PC-3 (cell line): ENCODE measurements around the gene HABP4. TPM values are rescaled to one million over a fixed set of nuclear protein-coding genes. Genes with fewer than 3 reads are reported as not detected.

ENCODE experiments used
- ATAC-seq: fragments of 200-7000 bp; cut with Tn5 transposase; 2 replicates; pipeline ENCODE4 v1.9.1; 2020; ENCODE audit warnings: mild to moderate bottlenecking, moderate library complexity
- BruUV-seq: library from RNA; stranded (reverse); fragments of 400-500 nt; replicated peaks from 2 replicates; lab custom pipeline; 2021; lab: Mats Ljungman, UMichigan
- CTCF ChIA-PET: fragments of 300-600 bp; sonication (Branson Sonifier 250); formaldehyde crosslinking; loops from one replicate; lab custom pipeline; 2022; ENCODE audit warnings: antibody characterized with exemption; lab: Charles Lee
- POLR2A ChIA-PET: fragments of 300-600 bp; sonication (Branson Sonifier 250); formaldehyde crosslinking; loops from one replicate; lab custom pipeline; 2022; ENCODE audit warnings: antibody characterized with exemption; ENCODE audit not compliant: unreplicated experiment; lab: Charles Lee
- DNase-seq: peaks from one replicate; pipeline ENCODE4 v3.0.0-alpha.2; 2015
- H2AFZ ChIP-seq: fragments of 300-600 bp; sonication (generic); 2 replicates; pipeline ENCODE4 v1.6.0; 2016; ENCODE audit warnings: antibody characterized with exemption, low read length
- H3F3A ChIP-seq: fragments of 300-600 bp; sonication (generic); one replicate; pipeline ENCODE4 v1.6.0; 2017; ENCODE audit warnings: antibody characterized with exemption, low read length, control low read depth, mild to moderate bottlenecking; ENCODE audit not compliant: unreplicated experiment
- H3K27ac ChIP-seq: fragments of 300-600 bp; sonication (generic); 2 replicates; pipeline ENCODE4 v1.5.1; 2016; ENCODE audit warnings: mild to moderate bottlenecking, low read length
- H3K27me3 ChIP-seq: fragments of 300-600 bp; sonication (generic); 2 replicates; pipeline ENCODE4 v1.6.1; 2016; ENCODE audit warnings: low read length, mixed read lengths
- H3K36me3 ChIP-seq: fragments of 300-600 bp; sonication (generic); 2 replicates; pipeline ENCODE4 v1.6.1; 2016; ENCODE audit warnings: low read depth, mixed run types, low read length, mixed read lengths
- H3K4me1 ChIP-seq: fragments of 300-600 bp; sonication (generic); 2 replicates; pipeline ENCODE4 v1.5.1; 2016; ENCODE audit warnings: low read length; ENCODE audit not compliant: insufficient read depth
- H3K4me2 ChIP-seq: fragments of 300-600 bp; sonication (generic); 2 replicates; pipeline ENCODE4 v1.6.0; 2016; ENCODE audit warnings: low read length
- H3K4me3 ChIP-seq: fragments of 300-600 bp; sonication (generic); 2 replicates; pipeline ENCODE4 v1.5.1; 2016; ENCODE audit warnings: mild to moderate bottlenecking, low read length, mixed read lengths
- H3K79me2 ChIP-seq: fragments of 300-600 bp; sonication (generic); 2 replicates; pipeline ENCODE4 v1.6.1; 2017; ENCODE audit warnings: low read length, mixed read lengths
- H3K9ac ChIP-seq: fragments of 300-600 bp; sonication (generic); 2 replicates; pipeline ENCODE4 v1.6.0; 2016; ENCODE audit warnings: mild to moderate bottlenecking, low read length
- H3K9me2 ChIP-seq: fragments of 300-600 bp; sonication (generic); replicated peaks from 2 replicates; pipeline ENCODE4 v1.6.1; 2016; ENCODE audit warnings: mixed run types, low read length, mixed read lengths
- H3K9me3 ChIP-seq: fragments of 300-600 bp; sonication (generic); 2 replicates; pipeline ENCODE4 v1.6.1; 2016; ENCODE audit warnings: low read length, mixed read lengths
- H4K20me1 ChIP-seq: fragments of 300-600 bp; sonication (generic); 2 replicates; pipeline ENCODE4 v1.6.1; 2016; ENCODE audit warnings: low read length, mixed read lengths
- CTCF ChIP-seq: fragments of 300-600 bp; sonication (generic); conservative IDR thresholded peaks from 2 replicates; pipeline ENCODE4 v1.5.1; 2017; ENCODE audit warnings: antibody characterized with exemption, low read depth, mild to moderate bottlenecking, low read length
- EZH2 ChIP-seq: fragments of 300-600 bp; sonication (generic); IDR thresholded peaks from one replicate; pipeline ENCODE4 v1.6.1; 2017; ENCODE audit warnings: antibody characterized with exemption, mild to moderate bottlenecking, low read length; ENCODE audit not compliant: unreplicated experiment
- EZH2phosphoT487 ChIP-seq: fragments of 300-600 bp; sonication (generic); IDR thresholded peaks from 2 replicates; pipeline ENCODE4 v1.6.1; 2018; ENCODE audit warnings: mild to moderate bottlenecking, antibody characterized with exemption, low read length, borderline replicate concordance
- intact Hi-C: fragments of 100-400 bp; cut with micrococcal nuclease; formaldehyde crosslinking; loops from 2 replicates; pipeline ENCODE4 v1.9.0; 2023
- total RNA-seq: library from RNA; depleted of rRNA; stranded (reverse); fragments of >200 nt; gene quantifications from 2 replicates; pipeline ENCODE4 v1.2.3, GENCODE V29; 2014

HABP4 gene
- total RNA-seq, 1 experiment from 2014 or later = 6.6 TPM

- Histone ChIP-seq H3K27ac (no peak overlapping the region), H3K4me3 (no peak overlapping the region), H4K20me1 (no peaks in the 10 kb centered on the region), H3K27me3 (no peaks in the 10 kb centered on the region), H3F3A (no peaks in the 10 kb centered on the region), H3K9me3 (no peaks in the 10 kb centered on the region), H3K79me2 (no peaks in the 10 kb centered on the region), H3K9me2 (no peaks in the 10 kb centered on the region), H3K4me1 (no peaks in the 10 kb centered on the region), H3K9ac (no peak overlapping the region), H3K36me3 (no peaks in the 10 kb centered on the region), H2AFZ (peak overlapping the region; percentile 26; the same call in 1 of the 2 replicates), H3K4me2 (no peak overlapping the region)
- intact Hi-C loops = no loop called here
- DNase-seq (peak; percentile 31), ATAC-seq (no peak; the same call in 1 of the 2 replicates)
- ChIA-PET CTCF (no interaction called here), POLR2A (no interaction called here)
- BruUV-seq = no TSS peak
- no peak for TF ChIP-seq EZH2phosphoT487
- no peak for TF ChIP-seq CTCF
- no peak for TF ChIP-seq EZH2
Measured at GRCh38 chr9:96435345-96435744, 14.6 kb upstream of the HABP4 start.

DNA sequence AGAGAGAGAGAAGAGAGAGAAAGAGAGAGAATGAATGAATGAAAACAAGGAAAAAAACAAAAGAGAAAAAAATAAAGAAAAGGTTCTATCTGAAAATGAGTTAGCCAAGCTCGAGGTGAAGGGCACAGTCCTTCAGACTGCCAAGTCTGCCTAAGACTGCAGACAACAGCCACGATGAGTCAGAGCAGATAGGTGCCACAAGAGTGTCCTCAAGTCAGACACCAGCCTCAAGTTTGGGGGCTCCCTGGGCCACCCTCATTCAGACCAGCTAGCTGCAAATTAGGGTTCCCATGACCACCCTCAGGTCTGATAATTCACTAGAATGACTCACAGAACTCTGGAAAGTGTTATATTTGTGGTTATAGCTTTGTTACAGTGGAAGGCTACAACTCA is 13.9 kb upstream of the HABP4 start:
- no peaks in the 10 kb centered on the region for H3K79me2 ChIP-seq
- intact Hi-C loops = no loop called here
- no peaks in the 10 kb centered on the region for H3F3A ChIP-seq
- no peaks in the 10 kb centered on the region for H3K4me1 ChIP-seq
- ATAC-seq = no peak
- H3K9ac ChIP-seq = no peak overlapping the region
- TF ChIP-seq EZH2 = no peak
- POLR2A ChIA-PET = interaction anchor here (0.6 kb wide), 1 partner anchor 15 kb away, joined by 5 read pairs; no protein-coding TSS in a partner anchor
- no TSS peak for BruUV-seq
- no peaks in the 10 kb centered on the region for H3K9me2 ChIP-seq
- H2AFZ ChIP-seq = no peak overlapping the region
- no peaks in the 10 kb centered on the region for H3K9me3 ChIP-seq
- H3K4me3 ChIP-seq = no peak overlapping the region
- no peaks in the 10 kb centered on the region for H4K20me1 ChIP-seq
- no peak overlapping the region for H3K27ac ChIP-seq
- H3K27me3 ChIP-seq = no peaks in the 10 kb centered on the region
- DNase-seq = no peak
- no peak overlapping the region for H3K4me2 ChIP-seq
- no peaks in the 10 kb centered on the region for H3K36me3 ChIP-seq
- CTCF ChIA-PET = no interaction called here

GRCh38 chr9:96436456-96437126 is 13.4 kb upstream of the HABP4 start:
- TF ChIP-seq CTCF (no peak), EZH2phosphoT487 (no peak), EZH2 (no peak)
- Histone ChIP-seq H3K9me2 (no peaks in the 10 kb centered on the region), H3K79me2 (no peaks in the 10 kb centered on the region), H2AFZ (no peak overlapping the region), H3K27ac (no peak overlapping the region), H3K4me1 (no peaks in the 10 kb centered on the region), H3K9me3 (no peaks in the 10 kb centered on the region), H3K36me3 (no peaks in the 10 kb centered on the region), H3K4me2 (no peak overlapping the region), H3F3A (no peaks in the 10 kb centered on the region), H4K20me1 (no peaks in the 10 kb centered on the region), H3K4me3 (no peak overlapping the region), H3K9ac (no peak overlapping the region), H3K27me3 (no peaks in the 10 kb centered on the region)
- no TSS peak for BruUV-seq
- ChIA-PET CTCF (no interaction called here), POLR2A (no interaction called here)
- no peak for DNase-seq
- no peak for ATAC-seq
- intact Hi-C loops = no loop called here
